ENCODE results near the gene TRPC4AP.
"Not testable (repeated sequence)": the region's sequence is repeated elsewhere in the genome, so short reads cannot be mapped to it uniquely, and the experiment has no call there.

Gene TRPC4AP

DNA sequence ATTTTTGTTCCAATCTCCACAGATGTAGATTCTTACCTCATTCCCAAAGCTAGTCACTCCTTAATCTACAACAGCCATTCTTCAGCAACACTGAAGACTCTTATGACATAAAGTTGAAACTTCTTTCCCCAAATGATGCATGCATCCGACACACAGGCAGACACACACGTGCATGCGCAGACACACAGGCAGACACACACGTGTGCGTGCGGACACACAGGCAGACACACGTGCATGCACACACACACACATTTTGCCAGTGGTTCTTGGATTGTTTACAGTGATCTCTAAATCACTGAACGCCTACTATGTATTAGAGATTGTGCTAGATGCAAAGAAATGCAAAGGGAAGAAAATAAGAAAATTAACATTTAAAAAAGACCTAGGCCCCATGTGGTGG is 9.0 kb upstream of the TRPC4AP start:
- no peak for DNase-seq

DNA sequence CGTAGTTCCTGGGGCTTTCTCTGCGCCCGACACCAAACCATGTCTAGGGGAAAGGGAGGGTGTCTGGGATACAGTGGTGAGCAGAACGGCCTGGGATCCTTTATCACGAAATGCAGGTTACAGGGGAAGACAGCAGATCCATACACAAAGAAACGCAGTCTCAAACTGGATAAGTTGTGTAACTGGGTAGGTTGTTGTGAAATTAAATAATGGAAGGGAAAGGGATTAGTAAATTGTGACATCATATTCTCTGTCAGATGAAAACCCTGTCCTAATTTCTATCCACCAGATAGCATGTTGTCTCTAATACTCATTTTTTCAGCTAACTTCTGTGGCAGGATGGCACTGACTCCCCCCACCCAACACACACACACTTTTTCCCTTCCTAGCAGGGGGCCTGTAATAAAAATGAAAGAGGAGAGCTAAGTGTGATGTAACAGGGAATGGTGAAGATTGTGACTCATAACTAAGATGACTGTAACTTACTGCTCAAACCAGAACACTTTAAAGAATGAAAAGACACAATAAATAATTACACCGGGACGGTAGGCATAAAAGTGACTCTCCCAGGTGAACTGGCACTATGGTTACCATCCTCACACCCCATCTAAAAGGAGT is 769 bp upstream of the TRPC4AP start:
- peak in 2 of 4 experiments; percentile 31 to 39 for DNase-seq

DNA sequence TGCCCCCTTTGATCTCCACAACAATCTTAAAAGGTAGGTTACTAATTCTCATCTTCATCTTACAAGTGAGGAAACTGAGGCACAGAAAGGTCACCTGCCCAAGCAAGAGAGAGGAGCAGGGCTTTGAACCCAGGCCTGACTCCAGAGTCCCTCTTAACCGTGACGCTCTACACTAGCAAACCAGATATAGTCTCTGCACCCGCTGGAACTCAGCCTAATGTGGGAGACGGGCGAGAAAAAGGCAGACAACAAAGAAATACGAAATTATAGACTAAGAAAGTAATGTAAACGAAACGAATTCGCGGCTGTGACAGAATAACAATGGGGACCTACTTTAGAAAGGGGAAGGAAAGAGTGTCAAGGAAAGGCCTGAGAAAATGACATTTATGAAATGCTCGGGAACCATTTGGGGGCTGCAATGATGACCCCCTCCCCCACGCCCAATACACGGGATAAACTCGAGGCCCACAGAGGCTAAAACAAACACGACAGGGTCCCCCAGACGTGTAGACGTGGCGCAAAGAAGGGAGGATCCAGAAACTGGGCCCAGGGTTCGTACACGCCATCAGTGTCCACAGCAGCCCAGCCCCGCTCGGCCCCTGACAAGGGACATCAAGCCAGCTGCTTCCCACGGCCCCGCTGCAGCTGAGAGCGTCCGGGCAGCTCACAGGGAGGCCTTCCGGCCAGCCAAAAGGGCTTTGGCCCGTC is 637 bp downstream of the TRPC4AP start:
- DNase-seq: peak in 3 of 4 experiments; percentile 20 to 26 (median 23)

DNA sequence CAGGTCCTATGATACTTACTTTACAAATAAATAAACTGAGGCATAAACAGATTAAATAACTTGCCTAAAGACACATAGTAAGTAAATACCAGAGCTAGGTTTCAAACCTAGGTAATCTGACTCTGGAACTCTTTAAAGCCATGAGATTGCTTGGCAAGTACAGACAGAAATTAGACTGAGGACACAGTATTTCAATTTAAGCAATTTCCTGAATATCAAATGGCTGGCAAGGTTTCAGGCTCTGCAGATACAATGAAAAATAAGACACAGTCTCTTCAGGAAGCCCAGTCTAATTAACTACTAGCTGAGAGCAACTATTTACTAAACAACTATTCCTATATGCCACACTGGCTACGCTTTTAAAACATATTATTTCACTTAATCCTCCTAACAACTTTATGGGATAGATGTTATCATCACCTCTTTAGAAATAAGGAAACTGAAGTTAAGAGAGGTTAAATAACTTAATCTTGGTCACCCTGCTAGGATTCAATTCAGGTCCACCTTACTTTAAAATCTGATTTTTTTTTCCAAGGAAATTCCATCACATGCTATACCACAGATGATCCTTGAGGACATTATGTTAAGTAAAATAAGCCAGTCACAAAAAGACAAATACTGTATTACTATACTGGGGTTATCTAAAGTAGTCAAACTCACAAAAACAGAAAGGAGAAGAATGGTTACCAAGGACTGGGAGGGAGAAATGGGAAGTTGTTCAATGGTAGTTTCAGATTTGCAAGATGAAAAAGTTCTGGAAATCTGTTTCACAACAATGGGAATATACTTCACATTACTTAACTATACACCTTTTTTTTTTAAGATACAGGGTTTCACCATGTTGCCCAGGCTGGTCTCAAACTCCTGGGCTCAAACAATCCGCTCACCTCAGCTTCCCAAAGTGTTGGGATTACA is 4.1 kb downstream of the TRPC4AP start:
- peak in 2 of 4 experiments; percentile 40 to 51 for DNase-seq

DNA sequence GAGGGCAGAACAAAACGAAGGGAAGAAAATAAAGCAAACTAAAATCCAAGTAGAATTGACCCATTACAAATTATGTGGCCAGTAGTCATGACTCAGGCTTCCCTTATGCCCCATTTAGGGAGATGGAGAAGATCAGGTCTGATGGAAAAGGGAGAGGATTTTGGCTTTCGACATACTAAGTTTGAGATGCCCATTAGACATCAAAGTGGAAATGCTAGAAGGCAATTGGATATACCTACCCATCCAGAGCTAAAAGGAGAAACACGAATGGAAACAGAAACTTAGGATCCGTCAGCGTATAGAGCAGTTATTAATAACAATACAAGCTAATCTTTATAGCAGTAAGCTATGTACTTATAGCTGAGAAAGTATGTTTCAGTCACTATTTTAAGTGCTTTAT is 4.8 kb downstream of the TRPC4AP start:
- no peak for DNase-seq

DNA sequence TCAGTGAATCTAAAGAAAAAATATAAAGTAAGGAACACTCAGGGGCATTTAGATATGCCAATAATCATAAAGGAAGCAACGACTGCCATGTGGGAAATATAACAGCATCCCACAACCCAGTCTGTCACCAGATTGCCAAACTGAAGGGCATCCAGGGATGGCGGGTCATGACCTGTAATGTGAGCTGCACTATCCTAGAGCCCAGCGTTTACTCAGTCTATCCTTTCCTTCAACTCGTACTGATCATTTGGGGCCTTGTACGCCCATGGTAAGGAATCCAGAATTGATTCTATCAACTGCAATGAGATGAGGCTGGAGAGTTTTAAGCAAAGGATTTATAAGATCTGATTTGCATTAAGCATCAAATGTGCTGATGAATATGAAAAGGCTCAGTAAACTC is 5.3 kb downstream of the TRPC4AP start:
- DNase-seq: no peak

DNA sequence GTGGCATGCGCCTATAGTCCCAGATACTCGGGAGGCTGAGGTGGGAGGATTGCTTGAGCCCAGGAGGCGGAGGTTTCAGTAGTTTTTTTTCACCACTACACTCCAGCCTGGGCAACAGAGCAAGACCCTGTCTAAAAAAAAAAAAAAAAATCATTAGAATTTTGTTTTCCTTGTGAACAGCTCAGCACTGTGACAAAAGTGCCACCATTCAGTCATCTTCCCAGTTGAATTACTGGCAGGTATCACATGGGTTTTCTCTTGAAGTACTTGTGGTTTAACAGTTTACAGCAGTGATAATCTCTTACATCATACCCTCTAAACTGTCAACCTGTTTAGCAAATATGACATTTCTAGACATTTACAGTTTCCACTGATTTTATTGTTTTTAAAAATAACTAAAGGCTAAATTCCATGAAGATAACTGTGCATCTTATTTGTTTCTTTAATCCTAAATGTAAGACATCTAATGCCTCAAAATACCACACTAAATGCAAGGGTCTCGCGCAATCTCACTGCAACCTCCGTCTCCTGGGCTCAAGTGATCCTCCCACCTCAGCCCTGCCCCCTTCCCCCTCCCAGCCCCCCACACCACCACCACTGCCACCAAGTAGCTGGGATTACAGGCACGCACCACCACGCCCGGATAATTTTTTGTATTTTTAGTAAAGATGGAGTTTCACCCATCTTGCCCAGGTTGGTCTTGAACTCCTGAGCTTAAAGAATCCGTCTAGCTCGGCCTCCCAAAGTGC is 7.0 kb downstream of the TRPC4AP start:
- no peak for DNase-seq

DNA sequence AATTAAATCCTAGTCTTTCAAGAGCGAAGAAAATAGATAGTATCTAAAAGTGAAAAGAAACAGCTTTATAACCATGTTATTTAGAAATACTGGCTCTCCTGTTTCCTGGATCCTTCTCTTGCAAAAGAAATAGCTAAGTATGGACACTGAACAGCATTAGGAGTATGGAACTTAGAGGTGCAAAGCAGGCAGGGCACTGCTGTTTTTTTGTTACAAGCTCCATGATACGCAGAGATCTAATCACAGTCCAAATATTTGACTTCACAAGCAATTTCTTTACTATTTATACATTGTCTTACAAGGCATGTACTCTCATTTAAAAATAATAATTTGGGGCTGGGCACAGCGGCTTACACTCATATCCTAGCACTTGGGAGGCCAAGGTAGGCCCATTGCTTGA is 7.6 kb downstream of the TRPC4AP start:
- DNase-seq: no peak

DNA sequence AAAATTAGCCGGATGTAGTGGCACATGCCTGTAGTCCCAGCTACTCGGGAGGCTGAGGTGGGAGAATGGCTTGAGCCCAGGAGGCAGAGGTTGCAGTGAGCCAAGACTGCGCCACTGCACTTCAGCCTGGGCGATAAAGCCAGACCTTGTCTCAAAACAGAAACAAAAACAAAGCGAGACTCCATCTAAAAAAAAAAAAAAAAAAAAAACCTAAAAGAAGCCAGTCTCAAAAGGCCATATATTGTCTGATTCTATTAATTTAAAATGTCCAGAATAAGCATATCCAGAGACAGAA is 12.3 kb downstream of the TRPC4AP start:
- not testable (repeated sequence) for DNase-seq

DNA sequence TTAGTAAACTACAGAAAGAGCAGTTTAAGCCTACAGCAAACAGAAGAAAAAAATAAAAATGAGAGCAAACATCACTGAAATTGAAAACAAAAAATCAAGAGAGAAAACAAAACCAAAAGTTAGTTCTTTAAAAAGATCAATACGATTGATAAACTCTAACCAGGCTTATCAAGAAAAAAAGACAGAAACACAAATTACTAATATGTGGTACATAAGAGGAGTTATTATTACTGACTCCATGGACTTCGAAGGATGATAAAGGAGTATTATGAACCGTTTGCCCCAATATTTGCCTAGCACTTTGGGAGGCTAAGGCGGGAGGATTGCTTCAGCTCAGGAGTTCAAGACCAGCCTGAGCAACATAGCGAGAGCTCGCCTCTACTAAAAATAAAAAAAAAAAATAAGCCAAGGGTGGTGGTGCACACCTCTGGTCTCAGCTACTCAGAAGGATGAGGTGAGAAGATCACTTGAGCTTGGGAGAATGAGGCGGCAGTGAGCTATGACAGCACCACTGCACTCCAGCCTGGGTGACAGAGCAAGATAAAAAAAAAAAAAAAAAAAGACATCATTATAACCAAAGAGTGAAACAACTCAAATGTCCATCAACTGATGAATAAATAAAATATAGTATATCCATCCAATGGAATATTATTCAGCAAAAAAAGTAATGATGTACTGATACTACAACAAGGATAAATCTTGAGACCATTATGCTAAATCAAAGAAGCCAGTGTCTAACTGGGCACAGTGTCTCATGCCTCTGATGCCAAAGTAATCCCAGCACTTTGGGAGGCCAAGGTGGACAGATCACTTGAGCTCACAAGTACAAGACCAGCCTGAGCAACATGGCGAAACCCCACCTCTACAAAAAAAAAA is 12.9 kb downstream of the TRPC4AP start:
- DNase-seq: no peak

DNA sequence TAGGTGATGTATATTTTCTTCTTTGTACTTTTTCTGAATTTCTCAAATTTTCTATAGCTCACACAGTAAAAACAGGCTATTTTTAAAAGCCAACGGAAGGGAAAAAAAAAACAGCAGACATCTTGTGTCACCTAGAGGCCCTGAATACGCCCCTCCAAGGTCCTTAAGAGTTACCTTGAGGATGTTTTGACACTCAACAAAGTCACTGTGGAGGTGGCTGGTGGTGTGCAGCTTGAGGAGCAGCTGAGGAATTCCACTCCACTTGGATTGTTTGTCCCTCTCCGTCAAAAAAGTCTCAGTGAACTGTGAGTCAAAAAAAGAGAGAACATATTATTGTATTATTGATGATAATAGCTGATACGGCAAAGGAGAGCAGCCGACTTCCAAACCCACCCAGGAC is 14.7 kb downstream of the TRPC4AP start:
- no peak for DNase-seq

DNA sequence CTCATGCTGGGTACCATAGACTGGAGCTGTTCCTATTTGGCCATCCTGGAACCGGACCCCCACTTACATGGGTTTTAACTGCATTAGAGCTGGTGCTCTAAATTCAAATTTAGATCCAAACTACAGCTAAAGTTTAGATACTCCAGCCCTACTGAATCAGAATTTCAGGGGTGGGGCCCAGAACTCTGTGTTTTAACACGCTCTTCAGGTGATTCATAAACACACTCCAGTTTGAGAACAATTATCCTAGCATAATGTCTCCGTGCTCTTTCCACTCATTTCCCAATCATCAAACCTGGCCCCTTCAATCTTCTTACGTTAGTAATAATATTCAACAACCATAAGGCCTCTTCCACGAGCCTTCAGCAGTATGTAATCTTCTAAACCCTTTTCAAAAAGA is 15.3 kb downstream of the TRPC4AP start:
- DNase-seq: no peak

DNA sequence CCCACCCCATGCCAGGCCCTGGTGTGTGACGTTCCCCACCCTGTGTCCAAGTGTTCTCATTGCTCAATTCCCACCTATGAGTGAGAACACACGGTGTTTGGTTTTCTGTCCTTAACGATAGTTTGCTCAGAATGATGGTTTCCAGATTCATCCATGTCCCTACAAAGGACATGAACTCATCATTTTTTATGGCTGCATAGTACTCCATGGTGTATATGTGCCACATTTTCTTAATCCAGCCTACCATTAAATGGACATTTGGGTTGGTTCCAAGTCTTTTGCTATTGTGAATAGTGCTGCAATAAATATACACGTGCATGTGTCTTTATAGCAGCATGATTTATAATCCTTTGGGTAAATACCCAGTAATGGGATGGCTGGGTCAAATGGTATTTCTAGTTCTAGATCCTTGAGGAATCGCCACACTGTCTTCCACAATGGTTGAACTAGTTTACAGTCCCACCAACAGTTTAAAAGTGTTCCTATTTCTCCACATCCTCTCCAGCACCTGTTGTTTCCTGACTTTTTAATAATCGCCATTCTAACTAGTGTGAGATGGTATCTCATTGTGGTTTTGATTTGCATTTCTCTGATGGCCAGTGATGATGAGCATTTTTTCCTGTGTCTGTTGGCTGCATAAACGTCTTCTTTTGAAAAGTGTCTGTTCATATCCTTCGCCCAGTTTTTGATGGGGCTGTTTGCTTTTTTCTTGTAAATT is 21.0 kb downstream of the TRPC4AP start:
- DNase-seq: not testable (repeated sequence)

DNA sequence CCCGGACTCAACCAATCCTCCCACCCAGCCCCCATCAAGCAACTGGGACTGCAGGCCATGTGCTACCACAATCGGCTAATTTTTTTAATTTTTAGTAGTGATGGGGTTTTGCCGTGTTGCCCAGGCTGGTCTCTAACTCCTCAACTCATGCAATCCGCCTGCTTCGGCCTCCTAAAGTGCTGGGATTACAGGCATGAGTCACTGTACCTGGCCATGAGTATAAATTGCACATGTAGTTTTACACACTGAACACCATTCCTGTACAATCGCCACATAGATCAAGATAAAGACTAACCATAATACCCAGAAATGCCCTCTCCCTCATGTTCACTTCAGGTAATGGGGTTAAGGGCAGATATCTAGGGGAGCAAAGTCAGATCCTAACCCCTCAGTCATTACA is 26.4 kb downstream of the TRPC4AP start:
- DNase-seq: no peak

DNA sequence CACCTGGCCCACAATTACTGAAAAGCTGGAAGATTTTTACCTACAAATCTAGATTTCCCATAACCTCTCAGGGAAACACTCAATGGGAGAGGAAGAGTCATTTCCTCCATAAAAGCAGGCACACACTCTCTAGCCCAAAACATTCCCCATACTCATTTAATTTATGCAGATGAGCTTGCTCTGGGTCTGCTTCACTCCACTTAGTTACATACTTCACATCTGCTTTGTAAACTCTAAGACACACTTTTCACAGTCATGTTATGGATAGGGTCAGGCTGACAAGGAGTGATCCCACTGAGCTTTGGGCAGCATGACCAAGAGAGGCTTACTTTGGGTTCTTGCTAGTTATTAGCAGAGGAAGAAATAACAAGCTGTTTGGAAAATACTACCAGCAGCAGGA is 27.4 kb downstream of the TRPC4AP start:
- no peak for DNase-seq

DNA sequence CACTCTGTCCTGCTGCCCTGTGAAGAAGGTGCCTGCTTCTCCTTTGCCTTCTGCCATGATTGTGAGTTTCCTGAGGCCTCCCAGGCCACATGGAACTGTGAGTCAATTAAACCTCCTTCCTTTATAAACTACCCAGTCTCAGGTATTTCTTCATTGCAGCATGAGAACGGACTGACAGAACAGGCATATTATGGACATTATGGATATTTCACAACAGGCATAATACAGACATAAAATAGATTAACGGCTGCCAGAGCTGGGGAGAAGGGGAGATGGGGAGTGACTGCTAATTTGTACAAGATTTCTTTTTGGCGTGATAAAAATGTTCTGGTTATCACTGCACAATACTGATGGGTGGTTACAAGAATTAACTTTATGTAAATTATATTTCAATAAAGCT is 29.4 kb downstream of the TRPC4AP start:
- no peak for DNase-seq

DNA sequence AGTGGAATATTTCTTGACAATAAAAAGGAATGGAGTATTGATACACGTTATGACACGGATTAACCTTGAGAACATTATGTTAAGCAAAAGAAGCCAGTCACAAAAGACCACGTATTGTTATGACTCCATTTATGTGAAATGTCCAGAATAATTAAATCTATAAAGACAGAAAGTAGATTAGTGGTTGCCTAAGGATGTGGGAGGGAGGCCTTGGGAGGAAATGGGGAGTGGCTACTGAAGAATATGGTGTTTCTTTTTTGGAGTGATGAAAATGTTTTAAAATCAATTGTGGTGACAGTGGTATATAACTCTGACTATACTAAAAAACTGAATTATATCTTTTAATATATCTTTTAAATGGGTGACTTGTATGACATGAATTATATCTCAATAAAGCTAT is 30.1 kb downstream of the TRPC4AP start:
- no peak for DNase-seq

DNA sequence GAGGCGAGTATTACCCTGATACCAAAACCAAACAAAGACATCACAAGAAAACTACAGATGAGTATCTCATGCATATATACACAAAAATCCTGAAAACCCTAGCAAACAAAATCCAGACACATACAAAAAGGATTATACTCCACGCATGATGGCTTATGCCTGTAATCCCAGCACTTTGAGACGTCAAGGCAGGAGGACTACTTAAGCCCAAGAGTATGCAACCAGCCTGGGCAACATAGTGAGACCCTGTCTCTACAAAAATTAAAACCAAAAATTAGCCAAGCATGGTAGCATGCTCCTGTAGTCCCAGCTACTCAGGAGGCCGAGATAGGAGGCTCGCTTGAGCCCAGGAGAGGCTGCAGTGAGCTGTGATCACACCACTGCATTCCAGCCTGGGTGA is 32.4 kb downstream of the TRPC4AP start:
- DNase-seq: no peak

DNA sequence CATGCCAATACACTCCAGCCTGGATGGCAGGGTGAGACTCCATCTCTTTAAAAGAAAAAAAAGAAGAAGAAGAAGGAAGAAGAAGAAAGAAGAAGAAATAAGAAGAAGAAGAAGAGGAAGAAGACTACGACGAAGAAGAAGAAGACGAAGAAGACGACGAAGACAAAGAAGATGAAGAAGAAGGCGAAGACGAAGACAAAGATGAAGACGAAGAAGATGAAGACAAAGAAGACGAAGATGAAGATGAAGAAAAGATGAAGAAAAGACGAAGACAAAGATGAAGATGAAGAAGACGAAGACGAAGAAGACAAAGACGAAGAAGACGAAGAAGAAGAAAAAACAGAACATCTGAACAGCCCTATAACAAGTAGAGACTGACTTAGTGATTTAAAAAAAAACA is 33.0 kb downstream of the TRPC4AP start:
- no peak for DNase-seq

DNA sequence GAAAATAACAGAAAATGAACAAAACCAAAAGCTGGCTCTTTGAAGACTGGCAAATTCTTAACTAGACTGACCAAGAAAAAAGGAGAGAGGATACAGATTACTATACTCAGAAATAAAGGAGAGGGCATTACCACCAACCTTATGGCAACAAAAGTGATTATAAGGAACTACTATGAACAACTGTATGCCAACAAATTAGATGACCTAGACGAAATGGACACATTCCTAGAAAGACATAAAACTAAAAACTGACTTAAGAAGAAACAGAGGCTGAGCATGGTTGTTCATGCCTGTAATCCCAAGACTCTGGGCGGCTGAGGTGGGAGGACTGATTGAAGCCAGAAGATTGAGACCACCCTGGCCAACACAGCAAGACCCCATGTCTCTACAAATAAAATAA is 33.5 kb downstream of the TRPC4AP start:
- no peak for DNase-seq

Data from suppressor macrophage (primary cell).